Tibial nerve (tissue), 4 donors: Measurements from ENCODE around the gene HTT. TPM values are rescaled to one million over a fixed set of nuclear protein-coding genes. Genes with fewer than 3 reads are reported as not detected.

Experiments used
- DNase-seq, 2 donors: peaks; one replicate each; pipeline ENCODE4 v3.0.0-alpha.2; 2019; ENCODE audit warnings: low spot score in 2 of 2
- H3K27ac ChIP-seq, 4 donors: fragments of 200-600 bp; sonication (generic) in 3 of 4; one replicate each; pipeline ENCODE4 v1.5.1; 2017 to 2019; ENCODE audit warnings: mild to moderate bottlenecking in 1 of 4
- H3K27me3 ChIP-seq, 2 donors: fragments of 200-600 bp; sonication (generic) in 1 of 2; one replicate each; pipeline versions ENCODE4 v1.5.1 to v1.6.0; 2017 to 2019
- H3K36me3 ChIP-seq, 3 donors: fragments of 200-600 bp; sonication (generic); one replicate each; pipeline ENCODE4 v1.5.1; 2018 to 2019
- H3K4me1 ChIP-seq, 4 donors: fragments of 200-600 bp; sonication (generic) in 3 of 4; one replicate each; pipeline ENCODE4 v1.5.1; 2017 to 2019
- H3K4me3 ChIP-seq, 4 donors: fragments of 200-600 bp; sonication (generic) in 3 of 4; one replicate each; pipeline ENCODE4 v1.5.1; 2017 to 2019; ENCODE audit warnings: mild to moderate bottlenecking in 1 of 4, moderate library complexity in 1 of 4
- H3K9me3 ChIP-seq, 4 donors: fragments of 200-600 bp; sonication (generic) in 3 of 4; one replicate each; pipeline ENCODE4 v1.5.1; 2017 to 2019
- EP300 ChIP-seq, 2 donors: sonication (generic); formaldehyde crosslinking; IDR thresholded peaks; one replicate each; pipeline ENCODE4 v1.6.1; 2017; ENCODE audit warnings: antibody characterized with exemption in 2 of 2, mild to moderate bottlenecking in 1 of 2
- POLR2A ChIP-seq, 2 donors: fragments of 450-650 bp; IDR thresholded peaks; one replicate each; pipeline ENCODE4 v1.6.1; 2017; ENCODE audit warnings: antibody characterized with exemption in 2 of 2, mild to moderate bottlenecking in 2 of 2, moderate library complexity in 2 of 2
- WGBS, 2 donors: methylation state at CpG; one replicate each; pipeline ENCODE4 v1.1.5; 2018; 5-methylcytosine and 5-hydroxymethylcytosine counted together
- total RNA-seq, 4 donors: library from RNA; depleted of rRNA; stranded (reverse); fragments of >200 nt; gene quantifications; one replicate each; pipeline ENCODE4 v1.1.0, GENCODE V29; 2016
- TF ChIP-seq, protein P1 (sequence below), 5 experiments: fragments of 200-600 bp in 3 of 5; fragments of 450-650 bp in 2 of 5; sonication (generic) in 3 of 5; IDR thresholded peaks; one replicate each; pipeline ENCODE4 v1.5.1; 2016 to 2019; ENCODE audit warnings: antibody characterized with exemption in 5 of 5, mild to moderate bottlenecking in 3 of 5, moderate library complexity in 2 of 5

Gene HTT
- total RNA-seq, 4 donors from 2014 or later = 62.2 to 93.6 (median 81.2) TPM

DNA sequence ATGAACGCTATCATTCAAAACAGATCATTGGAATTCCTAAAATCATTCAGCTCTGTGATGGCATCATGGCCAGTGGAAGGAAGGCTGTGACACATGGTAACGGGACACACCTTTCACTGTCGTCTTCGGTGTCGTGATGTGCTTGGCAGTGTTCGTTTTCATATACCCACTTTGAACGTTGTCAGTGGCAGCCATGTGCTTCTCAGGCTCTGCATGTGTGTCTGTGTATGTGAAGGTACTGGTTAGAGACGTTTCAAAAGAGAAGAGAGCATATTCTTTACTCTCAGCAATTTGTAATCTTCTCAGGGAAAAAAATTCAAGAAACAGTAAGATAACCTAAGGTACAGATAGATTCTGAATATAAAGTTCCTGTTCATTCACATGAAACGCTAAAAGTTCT is 103.9 kb downstream of the HTT start:
- TF ChIP-seq EP300 (IDR thresholded peaks at IDR 0.05) = no peak
- TF ChIP-seq, protein P1, sequence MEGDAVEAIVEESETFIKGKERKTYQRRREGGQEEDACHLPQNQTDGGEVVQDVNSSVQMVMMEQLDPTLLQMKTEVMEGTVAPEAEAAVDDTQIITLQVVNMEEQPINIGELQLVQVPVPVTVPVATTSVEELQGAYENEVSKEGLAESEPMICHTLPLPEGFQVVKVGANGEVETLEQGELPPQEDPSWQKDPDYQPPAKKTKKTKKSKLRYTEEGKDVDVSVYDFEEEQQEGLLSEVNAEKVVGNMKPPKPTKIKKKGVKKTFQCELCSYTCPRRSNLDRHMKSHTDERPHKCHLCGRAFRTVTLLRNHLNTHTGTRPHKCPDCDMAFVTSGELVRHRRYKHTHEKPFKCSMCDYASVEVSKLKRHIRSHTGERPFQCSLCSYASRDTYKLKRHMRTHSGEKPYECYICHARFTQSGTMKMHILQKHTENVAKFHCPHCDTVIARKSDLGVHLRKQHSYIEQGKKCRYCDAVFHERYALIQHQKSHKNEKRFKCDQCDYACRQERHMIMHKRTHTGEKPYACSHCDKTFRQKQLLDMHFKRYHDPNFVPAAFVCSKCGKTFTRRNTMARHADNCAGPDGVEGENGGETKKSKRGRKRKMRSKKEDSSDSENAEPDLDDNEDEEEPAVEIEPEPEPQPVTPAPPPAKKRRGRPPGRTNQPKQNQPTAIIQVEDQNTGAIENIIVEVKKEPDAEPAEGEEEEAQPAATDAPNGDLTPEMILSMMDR (IDR thresholded peaks at IDR 0.05) = no peak
- no peak for TF ChIP-seq POLR2A (IDR thresholded peaks at IDR 0.05)
- H3K4me1 ChIP-seq = no peaks in the 10 kb centered on the region
- no peak overlapping the region for H3K4me3 ChIP-seq
- WGBS, 2 donors = 89 to 91% methylated on average over 9 of the region's 9 CpGs
- no peaks in the 10 kb centered on the region for H3K9me3 ChIP-seq
- no peak overlapping the region for H3K27ac ChIP-seq
- H3K27me3 ChIP-seq = no peaks in the 10 kb centered on the region
- no peak for DNase-seq
- peaks cover 0 to 89% (median 19%) of the 10 kb centered on the region in 3 donors for H3K36me3 ChIP-seq

DNA sequence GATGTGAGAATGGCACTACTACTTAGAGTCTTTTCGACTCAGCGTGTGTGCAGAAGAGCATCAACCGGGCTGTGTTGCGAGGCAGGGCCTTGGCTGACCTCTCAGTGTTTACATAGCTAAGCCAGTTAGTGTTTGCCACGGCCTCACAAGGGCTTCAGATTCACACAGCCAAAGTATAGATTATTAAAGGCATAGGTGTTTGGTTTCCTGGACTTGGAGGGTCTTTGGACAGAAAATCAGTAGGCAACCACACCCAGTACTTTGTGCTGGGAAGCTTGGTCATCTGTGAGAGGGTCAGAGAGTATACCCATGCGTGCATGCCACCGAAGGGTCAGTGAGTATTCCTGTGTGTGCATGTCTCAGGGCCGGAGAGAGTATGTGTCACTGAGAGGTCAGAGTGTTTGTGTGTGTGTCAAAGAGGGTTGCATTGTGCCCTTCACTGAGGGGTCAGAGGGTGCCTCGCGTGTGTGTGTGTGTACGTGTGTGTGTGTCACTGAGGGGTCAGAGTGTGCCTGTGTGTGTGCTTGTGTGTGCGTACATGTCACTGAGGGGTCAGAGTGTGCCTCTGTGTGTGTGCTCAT is 104.7 kb downstream of the HTT start:
- Histone ChIP-seq H3K27ac (peak overlapping the region in 1 of 4 donors; percentile 17), H3K4me3 (no peak overlapping the region), H3K9me3 (no peaks in the 10 kb centered on the region), H3K4me1 (no peaks in the 10 kb centered on the region), H3K36me3 (peaks cover 0 to 89% (median 17%) of the 10 kb centered on the region in 3 donors), H3K27me3 (no peaks in the 10 kb centered on the region)
- WGBS, 2 donors = 43 to 55% methylated on average over 12 of the region's 12 CpGs
- DNase-seq = no peak
- no peak for TF ChIP-seq EP300 (IDR thresholded peaks at IDR 0.05)

DNA sequence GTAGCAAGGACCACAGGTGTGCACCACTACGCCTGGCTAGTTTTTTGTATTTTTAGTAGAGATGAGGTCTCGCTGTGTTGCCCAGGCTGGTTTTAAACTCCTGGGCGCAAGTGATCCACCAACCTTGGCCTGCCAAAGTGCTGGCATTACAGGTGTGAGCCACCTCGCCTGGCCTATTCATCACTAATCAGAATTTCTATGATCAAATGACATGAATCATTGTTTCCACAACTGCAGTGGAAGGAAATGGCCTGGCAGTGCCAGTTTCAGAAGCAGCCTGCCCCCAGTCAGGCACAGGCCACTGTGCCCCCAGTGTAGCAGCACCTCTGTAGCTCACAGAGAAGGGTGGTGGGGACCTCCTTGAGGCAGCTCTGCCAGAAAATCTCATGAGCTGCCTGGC is 108.5 kb downstream of the HTT start:
- no peak for TF ChIP-seq POLR2A (IDR thresholded peaks at IDR 0.05)
- TF ChIP-seq, protein P1 (IDR thresholded peaks at IDR 0.05) = no peak
- TF ChIP-seq EP300 (IDR thresholded peaks at IDR 0.05) = no peak
- Histone ChIP-seq H3K9me3 (no peaks in the 10 kb centered on the region), H3K27ac (no peak overlapping the region), H3K36me3 (peaks cover 0 to 91% (median 14%) of the 10 kb centered on the region in 3 donors), H3K27me3 (no peaks in the 10 kb centered on the region), H3K4me1 (no peaks in the 10 kb centered on the region), H3K4me3 (no peak overlapping the region)
- DNase-seq = no peak
- 93 to 96% methylated on average over 4 of the region's 4 CpGs for WGBS, 2 donors

- Histone ChIP-seq H3K27ac (no peak overlapping the region), H3K27me3 (no peaks in the 10 kb centered on the region), H3K4me1 (no peaks in the 10 kb centered on the region), H3K36me3 (peaks cover 0 to 91% (median 17%) of the 10 kb centered on the region in 3 donors), H3K4me3 (no peak overlapping the region), H3K9me3 (no peaks in the 10 kb centered on the region)
- TF ChIP-seq, protein P1 (IDR thresholded peaks at IDR 0.05) = no peak
- TF ChIP-seq EP300 (IDR thresholded peaks at IDR 0.05) = no peak
- no peak for TF ChIP-seq POLR2A (IDR thresholded peaks at IDR 0.05)
- 89 to 92% methylated on average over 3 to 4 of the region's 4 CpGs for WGBS, 2 donors
- no peak for DNase-seq
Observed at GRCh38 chr4:3184725-3185124, 110.2 kb downstream of the HTT start.

DNA sequence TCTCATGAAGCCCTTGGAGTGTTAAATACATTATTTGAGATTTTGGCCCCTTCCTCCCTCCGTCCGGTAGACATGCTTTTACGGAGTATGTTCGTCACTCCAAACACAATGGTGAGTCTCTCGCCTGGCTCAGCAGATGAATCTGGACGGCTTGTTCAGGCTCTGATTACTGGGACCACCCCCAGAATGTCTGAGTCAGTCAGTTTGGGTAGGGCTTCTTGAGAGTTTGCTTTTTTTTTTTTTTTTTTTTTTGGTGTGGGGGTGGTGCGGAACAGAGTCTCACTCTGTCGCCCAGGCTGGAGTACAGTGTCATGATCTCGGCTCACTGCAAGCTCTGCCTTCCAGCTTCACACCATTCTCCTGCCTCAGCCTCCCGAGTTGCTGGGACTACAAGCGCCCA is 112.1 kb downstream of the HTT start:
- TF ChIP-seq EP300 (IDR thresholded peaks at IDR 0.05) (no peak), POLR2A (IDR thresholded peaks at IDR 0.05) (no peak)
- TF ChIP-seq, protein P1 (IDR thresholded peaks at IDR 0.05) = no peak
- WGBS, 2 donors = 78 to 81% methylated on average over 11 of the region's 11 CpGs
- Histone ChIP-seq H3K4me1 (no peaks in the 10 kb centered on the region), H3K27ac (no peak overlapping the region), H3K4me3 (no peak overlapping the region), H3K27me3 (no peaks in the 10 kb centered on the region), H3K9me3 (no peaks in the 10 kb centered on the region), H3K36me3 (peaks cover 0 to 93% (median 17%) of the 10 kb centered on the region in 3 donors)
- no peak for DNase-seq
